ENCODE data around the gene LARP1.

GRCh38 chr5:154753792-154754191, 1.4 kb upstream of the LARP1 start:
- TF ChIP-seq, protein P1, sequence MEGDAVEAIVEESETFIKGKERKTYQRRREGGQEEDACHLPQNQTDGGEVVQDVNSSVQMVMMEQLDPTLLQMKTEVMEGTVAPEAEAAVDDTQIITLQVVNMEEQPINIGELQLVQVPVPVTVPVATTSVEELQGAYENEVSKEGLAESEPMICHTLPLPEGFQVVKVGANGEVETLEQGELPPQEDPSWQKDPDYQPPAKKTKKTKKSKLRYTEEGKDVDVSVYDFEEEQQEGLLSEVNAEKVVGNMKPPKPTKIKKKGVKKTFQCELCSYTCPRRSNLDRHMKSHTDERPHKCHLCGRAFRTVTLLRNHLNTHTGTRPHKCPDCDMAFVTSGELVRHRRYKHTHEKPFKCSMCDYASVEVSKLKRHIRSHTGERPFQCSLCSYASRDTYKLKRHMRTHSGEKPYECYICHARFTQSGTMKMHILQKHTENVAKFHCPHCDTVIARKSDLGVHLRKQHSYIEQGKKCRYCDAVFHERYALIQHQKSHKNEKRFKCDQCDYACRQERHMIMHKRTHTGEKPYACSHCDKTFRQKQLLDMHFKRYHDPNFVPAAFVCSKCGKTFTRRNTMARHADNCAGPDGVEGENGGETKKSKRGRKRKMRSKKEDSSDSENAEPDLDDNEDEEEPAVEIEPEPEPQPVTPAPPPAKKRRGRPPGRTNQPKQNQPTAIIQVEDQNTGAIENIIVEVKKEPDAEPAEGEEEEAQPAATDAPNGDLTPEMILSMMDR (IDR thresholded peaks at IDR 0.05) = no peak
- TF ChIP-seq POLR2A (IDR thresholded peaks at IDR 0.05) (peak; percentile 90), EP300 (IDR thresholded peaks at IDR 0.05) (no peak)
